ENCODE results near the gene LINGO3.

DNA sequence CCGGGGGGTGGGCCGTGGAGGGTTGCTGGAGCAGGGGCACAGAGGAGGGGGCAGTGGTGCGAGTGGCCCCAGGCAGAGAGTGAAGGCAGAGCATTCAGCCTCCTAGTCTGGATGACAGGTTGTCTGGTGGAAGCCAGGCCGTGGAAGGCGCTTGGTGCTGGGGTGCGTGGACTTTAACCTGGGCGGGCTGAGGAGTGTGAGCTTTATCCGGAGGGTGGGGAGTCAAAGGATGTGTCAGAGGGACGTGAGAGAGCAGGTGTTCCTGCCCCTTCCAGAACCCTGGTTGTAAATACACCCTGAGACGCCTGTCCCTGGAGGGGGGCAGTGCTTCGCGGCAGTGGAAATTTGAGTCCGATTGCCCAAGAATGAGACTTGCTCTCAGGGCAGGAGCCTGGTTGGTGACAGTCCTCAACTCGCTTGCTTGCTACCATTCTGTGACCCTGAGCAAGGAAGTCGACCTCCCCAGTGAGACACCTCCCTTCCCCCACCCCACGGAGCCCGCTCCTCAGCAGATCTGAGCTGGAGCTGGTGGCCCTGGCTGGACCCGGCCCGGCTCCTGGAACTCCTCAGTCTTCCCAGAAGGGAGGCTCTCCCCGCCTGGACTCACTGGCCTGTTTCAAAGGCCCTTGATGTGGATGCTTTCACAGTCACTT, 22.8 kb upstream of the LINGO3 start:
- TF ChIP-seq, protein P1, sequence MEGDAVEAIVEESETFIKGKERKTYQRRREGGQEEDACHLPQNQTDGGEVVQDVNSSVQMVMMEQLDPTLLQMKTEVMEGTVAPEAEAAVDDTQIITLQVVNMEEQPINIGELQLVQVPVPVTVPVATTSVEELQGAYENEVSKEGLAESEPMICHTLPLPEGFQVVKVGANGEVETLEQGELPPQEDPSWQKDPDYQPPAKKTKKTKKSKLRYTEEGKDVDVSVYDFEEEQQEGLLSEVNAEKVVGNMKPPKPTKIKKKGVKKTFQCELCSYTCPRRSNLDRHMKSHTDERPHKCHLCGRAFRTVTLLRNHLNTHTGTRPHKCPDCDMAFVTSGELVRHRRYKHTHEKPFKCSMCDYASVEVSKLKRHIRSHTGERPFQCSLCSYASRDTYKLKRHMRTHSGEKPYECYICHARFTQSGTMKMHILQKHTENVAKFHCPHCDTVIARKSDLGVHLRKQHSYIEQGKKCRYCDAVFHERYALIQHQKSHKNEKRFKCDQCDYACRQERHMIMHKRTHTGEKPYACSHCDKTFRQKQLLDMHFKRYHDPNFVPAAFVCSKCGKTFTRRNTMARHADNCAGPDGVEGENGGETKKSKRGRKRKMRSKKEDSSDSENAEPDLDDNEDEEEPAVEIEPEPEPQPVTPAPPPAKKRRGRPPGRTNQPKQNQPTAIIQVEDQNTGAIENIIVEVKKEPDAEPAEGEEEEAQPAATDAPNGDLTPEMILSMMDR (IDR thresholded peaks at IDR 0.05): no peak
- TF ChIP-seq, protein P2, sequence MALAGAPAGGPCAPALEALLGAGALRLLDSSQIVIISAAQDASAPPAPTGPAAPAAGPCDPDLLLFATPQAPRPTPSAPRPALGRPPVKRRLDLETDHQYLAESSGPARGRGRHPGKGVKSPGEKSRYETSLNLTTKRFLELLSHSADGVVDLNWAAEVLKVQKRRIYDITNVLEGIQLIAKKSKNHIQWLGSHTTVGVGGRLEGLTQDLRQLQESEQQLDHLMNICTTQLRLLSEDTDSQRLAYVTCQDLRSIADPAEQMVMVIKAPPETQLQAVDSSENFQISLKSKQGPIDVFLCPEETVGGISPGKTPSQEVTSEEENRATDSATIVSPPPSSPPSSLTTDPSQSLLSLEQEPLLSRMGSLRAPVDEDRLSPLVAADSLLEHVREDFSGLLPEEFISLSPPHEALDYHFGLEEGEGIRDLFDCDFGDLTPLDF (CRISPR knock-in tag; IDR thresholded peaks at IDR 0.05): no peak
- TF ChIP-seq, protein P3, sequence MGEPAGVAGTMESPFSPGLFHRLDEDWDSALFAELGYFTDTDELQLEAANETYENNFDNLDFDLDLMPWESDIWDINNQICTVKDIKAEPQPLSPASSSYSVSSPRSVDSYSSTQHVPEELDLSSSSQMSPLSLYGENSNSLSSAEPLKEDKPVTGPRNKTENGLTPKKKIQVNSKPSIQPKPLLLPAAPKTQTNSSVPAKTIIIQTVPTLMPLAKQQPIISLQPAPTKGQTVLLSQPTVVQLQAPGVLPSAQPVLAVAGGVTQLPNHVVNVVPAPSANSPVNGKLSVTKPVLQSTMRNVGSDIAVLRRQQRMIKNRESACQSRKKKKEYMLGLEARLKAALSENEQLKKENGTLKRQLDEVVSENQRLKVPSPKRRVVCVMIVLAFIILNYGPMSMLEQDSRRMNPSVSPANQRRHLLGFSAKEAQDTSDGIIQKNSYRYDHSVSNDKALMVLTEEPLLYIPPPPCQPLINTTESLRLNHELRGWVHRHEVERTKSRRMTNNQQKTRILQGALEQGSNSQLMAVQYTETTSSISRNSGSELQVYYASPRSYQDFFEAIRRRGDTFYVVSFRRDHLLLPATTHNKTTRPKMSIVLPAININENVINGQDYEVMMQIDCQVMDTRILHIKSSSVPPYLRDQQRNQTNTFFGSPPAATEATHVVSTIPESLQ (CRISPR knock-in tag; IDR thresholded peaks at IDR 0.05): no peak
- TF ChIP-seq, protein P4, sequence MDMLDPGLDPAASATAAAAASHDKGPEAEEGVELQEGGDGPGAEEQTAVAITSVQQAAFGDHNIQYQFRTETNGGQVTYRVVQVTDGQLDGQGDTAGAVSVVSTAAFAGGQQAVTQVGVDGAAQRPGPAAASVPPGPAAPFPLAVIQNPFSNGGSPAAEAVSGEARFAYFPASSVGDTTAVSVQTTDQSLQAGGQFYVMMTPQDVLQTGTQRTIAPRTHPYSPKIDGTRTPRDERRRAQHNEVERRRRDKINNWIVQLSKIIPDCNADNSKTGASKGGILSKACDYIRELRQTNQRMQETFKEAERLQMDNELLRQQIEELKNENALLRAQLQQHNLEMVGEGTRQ (CRISPR knock-in tag; IDR thresholded peaks at IDR 0.05): no peak
- TF ChIP-seq ZNF138 (CRISPR knock-in tag; conservative IDR thresholded peaks at IDR 0.05) (no peak), ZNF416 (CRISPR knock-in tag; IDR thresholded peaks at IDR 0.05) (no peak), SMAD3 (CRISPR knock-in tag; IDR thresholded peaks at IDR 0.05; ENCODE audit: borderline replicate concordance) (no peak), NFE2L1 (CRISPR knock-in tag; IDR thresholded peaks at IDR 0.05) (no peak), ELF4 (CRISPR knock-in tag; IDR thresholded peaks at IDR 0.05; ENCODE audit: low read depth) (no peak)
- TF ChIP-seq, protein P5, sequence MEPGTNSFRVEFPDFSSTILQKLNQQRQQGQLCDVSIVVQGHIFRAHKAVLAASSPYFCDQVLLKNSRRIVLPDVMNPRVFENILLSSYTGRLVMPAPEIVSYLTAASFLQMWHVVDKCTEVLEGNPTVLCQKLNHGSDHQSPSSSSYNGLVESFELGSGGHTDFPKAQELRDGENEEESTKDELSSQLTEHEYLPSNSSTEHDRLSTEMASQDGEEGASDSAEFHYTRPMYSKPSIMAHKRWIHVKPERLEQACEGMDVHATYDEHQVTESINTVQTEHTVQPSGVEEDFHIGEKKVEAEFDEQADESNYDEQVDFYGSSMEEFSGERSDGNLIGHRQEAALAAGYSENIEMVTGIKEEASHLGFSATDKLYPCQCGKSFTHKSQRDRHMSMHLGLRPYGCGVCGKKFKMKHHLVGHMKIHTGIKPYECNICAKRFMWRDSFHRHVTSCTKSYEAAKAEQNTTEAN (CRISPR knock-in tag; IDR thresholded peaks at IDR 0.05): no peak
